ENCODE measurements around the gene OR8D1. TPM values are rescaled to one million over a fixed set of nuclear protein-coding genes. Genes with fewer than 3 reads are reported as not detected.

The OR8D1 gene
- not detected in 5 replicates for total RNA-seq (2022; extraction: Qiagen RNA extraction)

GRCh38 chr11:124313849-124314248 is at the start of gene OR8D1:
Gene OR8D1, minus strand, starts transcription at chr11:124313949. Its CDS starts 3,183 bp downstream, at chr11:124310766.

GRCh38 chr11:124320097-124320496 is 6.3 kb upstream of the OR8D1 start, which contains the start of gene OR8D2:
Gene OR8D2, minus strand, starts transcription at chr11:124320197. Its CDS starts 0 bp downstream, at chr11:124320197.

GRCh38 chr11:124256076-124256475 is 57.7 kb downstream of the OR8D1 start, which contains the start of gene OR8G5:
Gene OR8G5, plus strand, starts transcription at chr11:124256376. Its CDS starts 8,556 bp downstream, at chr11:124264932.

Other genes starting within 250 kb of the OR8D1 start
- gene VWA5A, start 198.5 kb downstream of the OR8D1 start, total RNA-seq (2022; extraction: Qiagen RNA extraction) = 0.16 to 0.27 TPM (median 0.21 TPM) in 5 replicates
- not detected in 5 replicates for gene OR10D3, start 130.6 kb downstream of the OR8D1 start, total RNA-seq (2022; extraction: Qiagen RNA extraction)
- gene OR8G1, start 72.9 kb downstream of the OR8D1 start, total RNA-seq (2022; extraction: Qiagen RNA extraction) = not detected in 5 replicates
- not detected in 5 replicates for gene OR8G5, start 57.6 kb downstream of the OR8D1 start, total RNA-seq (2022; extraction: Qiagen RNA extraction)
- not detected in 5 replicates for gene OR8D2, start 6.2 kb upstream of the OR8D1 start, total RNA-seq (2022; extraction: Qiagen RNA extraction)
- gene OR8B2, start 70.5 kb upstream of the OR8D1 start, total RNA-seq (2022; extraction: Qiagen RNA extraction) = not detected in 5 replicates
- gene OR8B3, start 85.1 kb upstream of the OR8D1 start, total RNA-seq (2022; extraction: Qiagen RNA extraction) = not detected in 5 replicates
- not detected in 5 replicates for gene OR8B4, start 110.9 kb upstream of the OR8D1 start, total RNA-seq (2022; extraction: Qiagen RNA extraction)
- not detected in 5 replicates for gene OR8B8, start 131.7 kb upstream of the OR8D1 start, total RNA-seq (2022; extraction: Qiagen RNA extraction)
- gene OR8B12, start 229.7 kb upstream of the OR8D1 start, total RNA-seq (2022; extraction: Qiagen RNA extraction) = not detected in 5 replicates